ENCODE data around the gene BCKDHB. TPM values are rescaled to one million over a fixed set of nuclear protein-coding genes. Genes with fewer than 3 reads are reported as not detected.

BCKDHB gene
- total RNA-seq, 1 experiment from 2014 or later: 24.3 TPM

DNA sequence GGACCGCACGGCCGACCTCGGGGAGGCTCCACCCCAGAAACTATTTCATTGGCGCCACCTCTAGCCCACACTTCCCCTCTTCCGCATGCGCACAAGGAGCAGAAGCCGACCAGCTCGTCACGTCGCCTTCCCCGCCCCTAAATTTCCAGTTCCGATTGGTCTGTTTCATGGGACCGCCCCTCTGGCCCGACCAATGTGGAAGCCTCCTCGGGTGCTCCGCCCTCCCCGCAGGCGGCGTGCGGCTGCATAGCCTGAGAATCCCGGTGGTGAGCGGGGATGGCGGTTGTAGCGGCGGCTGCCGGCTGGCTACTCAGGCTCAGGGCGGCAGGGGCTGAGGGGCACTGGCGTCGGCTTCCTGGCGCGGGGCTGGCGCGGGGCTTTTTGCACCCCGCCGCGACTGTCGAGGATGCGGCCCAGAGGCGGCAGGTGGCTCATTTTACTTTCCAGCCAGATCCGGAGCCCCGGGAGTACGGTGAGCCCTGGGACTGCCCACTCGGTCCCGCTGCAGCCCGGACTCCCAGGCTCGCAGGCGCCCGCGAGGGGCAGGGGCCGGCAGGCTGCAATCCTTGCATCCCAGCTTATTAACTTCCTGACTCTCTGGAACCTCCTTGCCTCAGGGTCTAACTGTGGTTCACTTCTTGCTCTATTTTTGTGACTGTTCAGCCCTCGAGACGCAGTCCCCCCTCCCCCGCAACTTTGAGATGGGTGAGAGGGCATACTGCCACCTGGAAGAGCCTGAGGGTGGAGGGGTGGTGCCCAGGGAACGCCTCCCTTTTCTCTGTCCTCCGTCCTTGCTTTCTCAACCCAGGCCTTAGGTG lies at the start of gene BCKDHB (continued):
- peak; percentile 59; the same call in 1 of the 2 replicates for TF ChIP-seq SMAD3 (CRISPR knock-in tag; IDR thresholded peaks at IDR 0.05; ENCODE audit: borderline replicate concordance)
- TF ChIP-seq ESRRA (CRISPR knock-in tag; IDR thresholded peaks at IDR 0.05; ENCODE audit: borderline replicate concordance): no peak
- TF ChIP-seq, protein P1, sequence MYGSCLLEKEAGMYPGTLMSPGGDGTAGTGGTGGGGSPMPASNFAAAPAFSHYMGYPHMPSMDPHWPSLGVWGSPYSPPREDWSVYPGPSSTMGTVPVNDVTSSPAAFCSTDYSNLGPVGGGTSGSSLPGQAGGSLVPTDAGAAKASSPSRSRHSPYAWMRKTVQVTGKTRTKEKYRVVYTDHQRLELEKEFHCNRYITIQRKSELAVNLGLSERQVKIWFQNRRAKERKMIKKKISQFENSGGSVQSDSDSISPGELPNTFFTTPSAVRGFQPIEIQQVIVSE (CRISPR knock-in tag; IDR thresholded peaks at IDR 0.05; ENCODE audit: borderline replicate concordance): no peak
- TF ChIP-seq NFATC4 (CRISPR knock-in tag; IDR thresholded peaks at IDR 0.05): no peak
- TF ChIP-seq, protein P2, sequence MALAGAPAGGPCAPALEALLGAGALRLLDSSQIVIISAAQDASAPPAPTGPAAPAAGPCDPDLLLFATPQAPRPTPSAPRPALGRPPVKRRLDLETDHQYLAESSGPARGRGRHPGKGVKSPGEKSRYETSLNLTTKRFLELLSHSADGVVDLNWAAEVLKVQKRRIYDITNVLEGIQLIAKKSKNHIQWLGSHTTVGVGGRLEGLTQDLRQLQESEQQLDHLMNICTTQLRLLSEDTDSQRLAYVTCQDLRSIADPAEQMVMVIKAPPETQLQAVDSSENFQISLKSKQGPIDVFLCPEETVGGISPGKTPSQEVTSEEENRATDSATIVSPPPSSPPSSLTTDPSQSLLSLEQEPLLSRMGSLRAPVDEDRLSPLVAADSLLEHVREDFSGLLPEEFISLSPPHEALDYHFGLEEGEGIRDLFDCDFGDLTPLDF (CRISPR knock-in tag; IDR thresholded peaks at IDR 0.05): peak; percentile 84; the same call in 1 of the 2 replicates
- TF ChIP-seq, protein P3, sequence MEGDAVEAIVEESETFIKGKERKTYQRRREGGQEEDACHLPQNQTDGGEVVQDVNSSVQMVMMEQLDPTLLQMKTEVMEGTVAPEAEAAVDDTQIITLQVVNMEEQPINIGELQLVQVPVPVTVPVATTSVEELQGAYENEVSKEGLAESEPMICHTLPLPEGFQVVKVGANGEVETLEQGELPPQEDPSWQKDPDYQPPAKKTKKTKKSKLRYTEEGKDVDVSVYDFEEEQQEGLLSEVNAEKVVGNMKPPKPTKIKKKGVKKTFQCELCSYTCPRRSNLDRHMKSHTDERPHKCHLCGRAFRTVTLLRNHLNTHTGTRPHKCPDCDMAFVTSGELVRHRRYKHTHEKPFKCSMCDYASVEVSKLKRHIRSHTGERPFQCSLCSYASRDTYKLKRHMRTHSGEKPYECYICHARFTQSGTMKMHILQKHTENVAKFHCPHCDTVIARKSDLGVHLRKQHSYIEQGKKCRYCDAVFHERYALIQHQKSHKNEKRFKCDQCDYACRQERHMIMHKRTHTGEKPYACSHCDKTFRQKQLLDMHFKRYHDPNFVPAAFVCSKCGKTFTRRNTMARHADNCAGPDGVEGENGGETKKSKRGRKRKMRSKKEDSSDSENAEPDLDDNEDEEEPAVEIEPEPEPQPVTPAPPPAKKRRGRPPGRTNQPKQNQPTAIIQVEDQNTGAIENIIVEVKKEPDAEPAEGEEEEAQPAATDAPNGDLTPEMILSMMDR (IDR thresholded peaks at IDR 0.05): no peak
- TF ChIP-seq EMX1 (CRISPR knock-in tag; IDR thresholded peaks at IDR 0.05): no peak
- TF ChIP-seq SP1 (CRISPR knock-in tag; conservative IDR thresholded peaks at IDR 0.05): peak; percentile 92
- TF ChIP-seq, protein P4, sequence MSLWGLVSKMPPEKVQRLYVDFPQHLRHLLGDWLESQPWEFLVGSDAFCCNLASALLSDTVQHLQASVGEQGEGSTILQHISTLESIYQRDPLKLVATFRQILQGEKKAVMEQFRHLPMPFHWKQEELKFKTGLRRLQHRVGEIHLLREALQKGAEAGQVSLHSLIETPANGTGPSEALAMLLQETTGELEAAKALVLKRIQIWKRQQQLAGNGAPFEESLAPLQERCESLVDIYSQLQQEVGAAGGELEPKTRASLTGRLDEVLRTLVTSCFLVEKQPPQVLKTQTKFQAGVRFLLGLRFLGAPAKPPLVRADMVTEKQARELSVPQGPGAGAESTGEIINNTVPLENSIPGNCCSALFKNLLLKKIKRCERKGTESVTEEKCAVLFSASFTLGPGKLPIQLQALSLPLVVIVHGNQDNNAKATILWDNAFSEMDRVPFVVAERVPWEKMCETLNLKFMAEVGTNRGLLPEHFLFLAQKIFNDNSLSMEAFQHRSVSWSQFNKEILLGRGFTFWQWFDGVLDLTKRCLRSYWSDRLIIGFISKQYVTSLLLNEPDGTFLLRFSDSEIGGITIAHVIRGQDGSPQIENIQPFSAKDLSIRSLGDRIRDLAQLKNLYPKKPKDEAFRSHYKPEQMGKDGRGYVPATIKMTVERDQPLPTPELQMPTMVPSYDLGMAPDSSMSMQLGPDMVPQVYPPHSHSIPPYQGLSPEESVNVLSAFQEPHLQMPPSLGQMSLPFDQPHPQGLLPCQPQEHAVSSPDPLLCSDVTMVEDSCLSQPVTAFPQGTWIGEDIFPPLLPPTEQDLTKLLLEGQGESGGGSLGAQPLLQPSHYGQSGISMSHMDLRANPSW (CRISPR knock-in tag; conservative IDR thresholded peaks at IDR 0.05; ENCODE audit: low read depth): no peak
- TF ChIP-seq, protein P5, sequence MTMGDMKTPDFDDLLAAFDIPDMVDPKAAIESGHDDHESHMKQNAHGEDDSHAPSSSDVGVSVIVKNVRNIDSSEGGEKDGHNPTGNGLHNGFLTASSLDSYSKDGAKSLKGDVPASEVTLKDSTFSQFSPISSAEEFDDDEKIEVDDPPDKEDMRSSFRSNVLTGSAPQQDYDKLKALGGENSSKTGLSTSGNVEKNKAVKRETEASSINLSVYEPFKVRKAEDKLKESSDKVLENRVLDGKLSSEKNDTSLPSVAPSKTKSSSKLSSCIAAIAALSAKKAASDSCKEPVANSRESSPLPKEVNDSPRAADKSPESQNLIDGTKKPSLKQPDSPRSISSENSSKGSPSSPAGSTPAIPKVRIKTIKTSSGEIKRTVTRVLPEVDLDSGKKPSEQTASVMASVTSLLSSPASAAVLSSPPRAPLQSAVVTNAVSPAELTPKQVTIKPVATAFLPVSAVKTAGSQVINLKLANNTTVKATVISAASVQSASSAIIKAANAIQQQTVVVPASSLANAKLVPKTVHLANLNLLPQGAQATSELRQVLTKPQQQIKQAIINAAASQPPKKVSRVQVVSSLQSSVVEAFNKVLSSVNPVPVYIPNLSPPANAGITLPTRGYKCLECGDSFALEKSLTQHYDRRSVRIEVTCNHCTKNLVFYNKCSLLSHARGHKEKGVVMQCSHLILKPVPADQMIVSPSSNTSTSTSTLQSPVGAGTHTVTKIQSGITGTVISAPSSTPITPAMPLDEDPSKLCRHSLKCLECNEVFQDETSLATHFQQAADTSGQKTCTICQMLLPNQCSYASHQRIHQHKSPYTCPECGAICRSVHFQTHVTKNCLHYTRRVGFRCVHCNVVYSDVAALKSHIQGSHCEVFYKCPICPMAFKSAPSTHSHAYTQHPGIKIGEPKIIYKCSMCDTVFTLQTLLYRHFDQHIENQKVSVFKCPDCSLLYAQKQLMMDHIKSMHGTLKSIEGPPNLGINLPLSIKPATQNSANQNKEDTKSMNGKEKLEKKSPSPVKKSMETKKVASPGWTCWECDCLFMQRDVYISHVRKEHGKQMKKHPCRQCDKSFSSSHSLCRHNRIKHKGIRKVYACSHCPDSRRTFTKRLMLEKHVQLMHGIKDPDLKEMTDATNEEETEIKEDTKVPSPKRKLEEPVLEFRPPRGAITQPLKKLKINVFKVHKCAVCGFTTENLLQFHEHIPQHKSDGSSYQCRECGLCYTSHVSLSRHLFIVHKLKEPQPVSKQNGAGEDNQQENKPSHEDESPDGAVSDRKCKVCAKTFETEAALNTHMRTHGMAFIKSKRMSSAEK (CRISPR knock-in tag; IDR thresholded peaks at IDR 0.05; ENCODE audit: borderline replicate concordance): no peak; the same call in 1 of the 2 replicates
- TF ChIP-seq ZNF416 (CRISPR knock-in tag; IDR thresholded peaks at IDR 0.05): no peak
- TF ChIP-seq, protein P6, sequence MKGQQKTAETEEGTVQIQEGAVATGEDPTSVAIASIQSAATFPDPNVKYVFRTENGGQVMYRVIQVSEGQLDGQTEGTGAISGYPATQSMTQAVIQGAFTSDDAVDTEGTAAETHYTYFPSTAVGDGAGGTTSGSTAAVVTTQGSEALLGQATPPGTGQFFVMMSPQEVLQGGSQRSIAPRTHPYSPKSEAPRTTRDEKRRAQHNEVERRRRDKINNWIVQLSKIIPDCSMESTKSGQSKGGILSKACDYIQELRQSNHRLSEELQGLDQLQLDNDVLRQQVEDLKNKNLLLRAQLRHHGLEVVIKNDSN (CRISPR knock-in tag; IDR thresholded peaks at IDR 0.05): no peak
- TF ChIP-seq ATF1 (CRISPR knock-in tag; IDR thresholded peaks at IDR 0.05): no peak
- no peak for TF ChIP-seq ZNF219 (CRISPR knock-in tag; IDR thresholded peaks at IDR 0.05; ENCODE audit: borderline replicate concordance)
- TF ChIP-seq TCF7 (CRISPR knock-in tag; IDR thresholded peaks at IDR 0.05; ENCODE audit: low read depth): no peak
- peak; percentile 73 for TF ChIP-seq NFYB (CRISPR knock-in tag; conservative IDR thresholded peaks at IDR 0.05; ENCODE audit: low read depth)
- TF ChIP-seq, protein P7, sequence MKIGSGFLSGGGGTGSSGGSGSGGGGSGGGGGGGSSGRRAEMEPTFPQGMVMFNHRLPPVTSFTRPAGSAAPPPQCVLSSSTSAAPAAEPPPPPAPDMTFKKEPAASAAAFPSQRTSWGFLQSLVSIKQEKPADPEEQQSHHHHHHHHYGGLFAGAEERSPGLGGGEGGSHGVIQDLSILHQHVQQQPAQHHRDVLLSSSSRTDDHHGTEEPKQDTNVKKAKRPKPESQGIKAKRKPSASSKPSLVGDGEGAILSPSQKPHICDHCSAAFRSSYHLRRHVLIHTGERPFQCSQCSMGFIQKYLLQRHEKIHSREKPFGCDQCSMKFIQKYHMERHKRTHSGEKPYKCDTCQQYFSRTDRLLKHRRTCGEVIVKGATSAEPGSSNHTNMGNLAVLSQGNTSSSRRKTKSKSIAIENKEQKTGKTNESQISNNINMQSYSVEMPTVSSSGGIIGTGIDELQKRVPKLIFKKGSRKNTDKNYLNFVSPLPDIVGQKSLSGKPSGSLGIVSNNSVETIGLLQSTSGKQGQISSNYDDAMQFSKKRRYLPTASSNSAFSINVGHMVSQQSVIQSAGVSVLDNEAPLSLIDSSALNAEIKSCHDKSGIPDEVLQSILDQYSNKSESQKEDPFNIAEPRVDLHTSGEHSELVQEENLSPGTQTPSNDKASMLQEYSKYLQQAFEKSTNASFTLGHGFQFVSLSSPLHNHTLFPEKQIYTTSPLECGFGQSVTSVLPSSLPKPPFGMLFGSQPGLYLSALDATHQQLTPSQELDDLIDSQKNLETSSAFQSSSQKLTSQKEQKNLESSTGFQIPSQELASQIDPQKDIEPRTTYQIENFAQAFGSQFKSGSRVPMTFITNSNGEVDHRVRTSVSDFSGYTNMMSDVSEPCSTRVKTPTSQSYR (CRISPR knock-in tag; IDR thresholded peaks at IDR 0.05): no peak
- no peak for TF ChIP-seq ZNF121 (CRISPR knock-in tag; IDR thresholded peaks at IDR 0.05)
- TF ChIP-seq, protein P8, sequence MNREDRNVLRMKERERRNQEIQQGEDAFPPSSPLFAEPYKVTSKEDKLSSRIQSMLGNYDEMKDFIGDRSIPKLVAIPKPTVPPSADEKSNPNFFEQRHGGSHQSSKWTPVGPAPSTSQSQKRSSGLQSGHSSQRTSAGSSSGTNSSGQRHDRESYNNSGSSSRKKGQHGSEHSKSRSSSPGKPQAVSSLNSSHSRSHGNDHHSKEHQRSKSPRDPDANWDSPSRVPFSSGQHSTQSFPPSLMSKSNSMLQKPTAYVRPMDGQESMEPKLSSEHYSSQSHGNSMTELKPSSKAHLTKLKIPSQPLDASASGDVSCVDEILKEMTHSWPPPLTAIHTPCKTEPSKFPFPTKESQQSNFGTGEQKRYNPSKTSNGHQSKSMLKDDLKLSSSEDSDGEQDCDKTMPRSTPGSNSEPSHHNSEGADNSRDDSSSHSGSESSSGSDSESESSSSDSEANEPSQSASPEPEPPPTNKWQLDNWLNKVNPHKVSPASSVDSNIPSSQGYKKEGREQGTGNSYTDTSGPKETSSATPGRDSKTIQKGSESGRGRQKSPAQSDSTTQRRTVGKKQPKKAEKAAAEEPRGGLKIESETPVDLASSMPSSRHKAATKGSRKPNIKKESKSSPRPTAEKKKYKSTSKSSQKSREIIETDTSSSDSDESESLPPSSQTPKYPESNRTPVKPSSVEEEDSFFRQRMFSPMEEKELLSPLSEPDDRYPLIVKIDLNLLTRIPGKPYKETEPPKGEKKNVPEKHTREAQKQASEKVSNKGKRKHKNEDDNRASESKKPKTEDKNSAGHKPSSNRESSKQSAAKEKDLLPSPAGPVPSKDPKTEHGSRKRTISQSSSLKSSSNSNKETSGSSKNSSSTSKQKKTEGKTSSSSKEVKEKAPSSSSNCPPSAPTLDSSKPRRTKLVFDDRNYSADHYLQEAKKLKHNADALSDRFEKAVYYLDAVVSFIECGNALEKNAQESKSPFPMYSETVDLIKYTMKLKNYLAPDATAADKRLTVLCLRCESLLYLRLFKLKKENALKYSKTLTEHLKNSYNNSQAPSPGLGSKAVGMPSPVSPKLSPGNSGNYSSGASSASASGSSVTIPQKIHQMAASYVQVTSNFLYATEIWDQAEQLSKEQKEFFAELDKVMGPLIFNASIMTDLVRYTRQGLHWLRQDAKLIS (CRISPR knock-in tag; IDR thresholded peaks at IDR 0.05; ENCODE audit: borderline replicate concordance): peak; percentile 78; the same call in 1 of the 2 replicates

Data from WTC11 (cell line).